Mesenchymal stem cell (in vitro differentiated cells and primary cell): ENCODE measurements around the gene CEP63.

Source experiments
- DNase-seq: peaks from one replicate; pipeline ENCODE4 v3.0.0-alpha.2; 2013
- H2AFZ ChIP-seq: one replicate; pipeline ENCODE4 v1.6.1; 2013; ENCODE audit warnings: low read depth, mild to moderate bottlenecking, control low read depth, inconsistent platforms, low read length, moderate library complexity
- H2AK5ac ChIP-seq: 2 replicates; pipeline ENCODE4 v1.6.1; 2013; ENCODE audit warnings: low read length, moderate library complexity, mild to moderate bottlenecking, inconsistent platforms; ENCODE audit not compliant: severe bottlenecking
- H2BK120ac ChIP-seq: one replicate; pipeline ENCODE4 v1.6.1; 2013; ENCODE audit warnings: low read depth, mild to moderate bottlenecking, inconsistent platforms, low read length, moderate library complexity
- H2BK12ac ChIP-seq, 2 experiments: one replicate each; pipeline ENCODE4 v1.6.1; 2013; ENCODE audit warnings: inconsistent platforms in 2 of 2, low read length in 2 of 2, mild to moderate bottlenecking in 2 of 2, moderate library complexity in 2 of 2, control low read depth in 1 of 2
- H2BK15ac ChIP-seq: one replicate; pipeline ENCODE4 v1.6.1; 2013; ENCODE audit warnings: mild to moderate bottlenecking, low read depth, inconsistent platforms; ENCODE audit not compliant: poor library complexity, severe bottlenecking
- H2BK5ac ChIP-seq: 2 replicates; pipeline ENCODE4 v1.6.1; 2013; ENCODE audit warnings: low read depth, mild to moderate bottlenecking, low read length, control low read depth, inconsistent platforms; ENCODE audit not compliant: poor library complexity, severe bottlenecking
- H3K14ac ChIP-seq, 2 experiments: one replicate each; pipeline ENCODE4 v1.6.1; 2013; ENCODE audit warnings: inconsistent platforms in 2 of 2, low read length in 2 of 2, control low read depth in 1 of 2, mild to moderate bottlenecking in 1 of 2, moderate library complexity in 1 of 2
- H3K18ac ChIP-seq, 2 experiments: one replicate each; pipeline ENCODE4 v1.6.1; 2013; ENCODE audit warnings: inconsistent platforms in 2 of 2, low read length in 2 of 2, control low read depth in 1 of 2, low read depth in 1 of 2, mild to moderate bottlenecking in 1 of 2
- H3K23ac ChIP-seq, 2 experiments: one replicate each; pipeline ENCODE4 v1.6.1; 2013; ENCODE audit warnings: inconsistent platforms in 2 of 2, low read length in 2 of 2, mild to moderate bottlenecking in 2 of 2, moderate library complexity in 2 of 2, control low read depth in 1 of 2
- H3K27ac ChIP-seq: 2 replicates; pipeline ENCODE4 v1.5.1; 2013; ENCODE audit warnings: mild to moderate bottlenecking, moderate library complexity, low read length, control low read depth, inconsistent platforms; ENCODE audit not compliant: poor library complexity, severe bottlenecking
- H3K27me3 ChIP-seq, 2 experiments: 2 replicates each; pipeline versions ENCODE4 v1.6.1 to v1.7.0; 2013; ENCODE audit warnings: low read length in 2 of 2, mild to moderate bottlenecking in 2 of 2, moderate library complexity in 2 of 2, control low read depth in 1 of 2, inconsistent platforms in 1 of 2; ENCODE audit not compliant: control insufficient read depth in 1 of 2, insufficient read depth in 1 of 2
- H3K36me3 ChIP-seq, 2 experiments: 2 replicates each; pipeline versions ENCODE4 v1.6.1 to v1.7.0; 2013; ENCODE audit warnings: low read length in 2 of 2, control low read depth in 1 of 2, inconsistent platforms in 1 of 2, low read depth in 1 of 2, mild to moderate bottlenecking in 1 of 2; ENCODE audit not compliant: insufficient read depth in 2 of 2, control insufficient read depth in 1 of 2
- H3K4ac ChIP-seq, 2 experiments: one replicate each; pipeline ENCODE4 v1.6.1; 2013; ENCODE audit warnings: inconsistent platforms in 2 of 2, low read length in 2 of 2, mild to moderate bottlenecking in 2 of 2, moderate library complexity in 2 of 2, control low read depth in 1 of 2, low read depth in 1 of 2
- H3K4me1 ChIP-seq: 2 replicates; pipeline ENCODE4 v1.6.1; 2013; ENCODE audit warnings: low read depth, low read length, control low read depth; ENCODE audit not compliant: control insufficient read depth, insufficient read depth
- H3K4me2 ChIP-seq: 2 replicates; pipeline ENCODE4 v1.6.1; 2013; ENCODE audit warnings: low read length, mild to moderate bottlenecking, inconsistent platforms; ENCODE audit not compliant: poor library complexity, severe bottlenecking
- H3K4me3 ChIP-seq, 2 experiments: 2 replicates each; pipeline versions ENCODE4 v1.5.1 to v1.7.0; 2013; ENCODE audit warnings: low read length in 2 of 2, mild to moderate bottlenecking in 2 of 2, control low read depth in 1 of 2, low read depth in 1 of 2; ENCODE audit not compliant: insufficient read depth in 1 of 2
- H3K79me1 ChIP-seq: replicated peaks from 2 replicates; pipeline ENCODE4 v1.6.1; 2013; ENCODE audit warnings: mild to moderate bottlenecking, control low read depth, low read length, inconsistent platforms; ENCODE audit not compliant: poor library complexity, severe bottlenecking
- H3K9ac ChIP-seq: 2 replicates; pipeline ENCODE4 v1.7.0; 2013; ENCODE audit warnings: mild to moderate bottlenecking, low read length, moderate library complexity
- H3K9me3 ChIP-seq: 2 replicates; pipeline ENCODE4 v1.7.0; 2013; ENCODE audit warnings: mild to moderate bottlenecking, low read length; ENCODE audit not compliant: control insufficient read depth
- H4K8ac ChIP-seq: one replicate; pipeline ENCODE4 v1.6.1; 2013; ENCODE audit warnings: inconsistent platforms, mild to moderate bottlenecking, low read length, moderate library complexity
- H4K91ac ChIP-seq: one replicate; pipeline ENCODE4 v1.6.1; 2013; ENCODE audit warnings: mild to moderate bottlenecking, low read length, inconsistent platforms
- WGBS: methylation state at CpG from one replicate; pipeline ENCODE4 v1.1.7; 2013; ENCODE audit warnings: mixed read lengths; 5-methylcytosine and 5-hydroxymethylcytosine counted together

CEP63 gene

DNA sequence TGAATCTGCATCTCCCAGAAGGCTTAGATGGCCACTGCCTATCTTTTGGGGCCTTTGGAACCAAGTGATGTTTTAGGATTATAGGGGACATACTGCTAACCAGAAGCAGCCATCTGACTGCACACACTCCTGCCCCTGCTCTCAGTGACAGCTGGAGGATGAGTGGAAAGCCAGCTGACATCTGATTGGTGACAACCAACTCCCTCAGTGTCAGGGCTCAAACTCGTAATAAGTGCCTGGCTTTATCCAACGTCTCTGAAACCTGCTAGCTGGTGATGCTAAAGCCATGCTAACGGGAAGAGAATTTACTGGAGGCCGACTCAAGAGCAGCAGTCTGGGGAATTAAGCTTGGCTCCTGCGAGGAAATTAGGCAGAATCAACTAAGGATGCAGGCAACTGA, 129.9 kb downstream of the CEP63 start:
- DNase-seq: no peak
- Histone ChIP-seq H3K14ac (no peak overlapping the region), H3K36me3 (peaks cover 0 to 9% of the 10 kb centered on the region in 2 experiments), H2BK15ac (no peak overlapping the region), H3K4ac (no peak overlapping the region), H2BK5ac (no peak overlapping the region), H2AK5ac (no peak overlapping the region), H3K23ac (peak overlapping the region in 1 of 2 experiments; percentile 66), H2AFZ (no peak overlapping the region), H4K8ac (no peak overlapping the region), H2BK12ac (no peak overlapping the region), H3K79me1 (no peaks in the 10 kb centered on the region), H3K9me3 (no peaks in the 10 kb centered on the region), H3K18ac (no peak overlapping the region), H2BK120ac (no peak overlapping the region), H3K4me2 (no peak overlapping the region), H3K27ac (no peak overlapping the region), H3K4me3 (no peak overlapping the region), H3K27me3 (peaks cover 0 to 4% of the 10 kb centered on the region in 2 experiments), H3K9ac (no peak overlapping the region), H4K91ac (no peak overlapping the region), H3K4me1 (no peaks in the 10 kb centered on the region)
- 76% methylated on average over 5 of the region's 5 CpGs for WGBS

DNA sequence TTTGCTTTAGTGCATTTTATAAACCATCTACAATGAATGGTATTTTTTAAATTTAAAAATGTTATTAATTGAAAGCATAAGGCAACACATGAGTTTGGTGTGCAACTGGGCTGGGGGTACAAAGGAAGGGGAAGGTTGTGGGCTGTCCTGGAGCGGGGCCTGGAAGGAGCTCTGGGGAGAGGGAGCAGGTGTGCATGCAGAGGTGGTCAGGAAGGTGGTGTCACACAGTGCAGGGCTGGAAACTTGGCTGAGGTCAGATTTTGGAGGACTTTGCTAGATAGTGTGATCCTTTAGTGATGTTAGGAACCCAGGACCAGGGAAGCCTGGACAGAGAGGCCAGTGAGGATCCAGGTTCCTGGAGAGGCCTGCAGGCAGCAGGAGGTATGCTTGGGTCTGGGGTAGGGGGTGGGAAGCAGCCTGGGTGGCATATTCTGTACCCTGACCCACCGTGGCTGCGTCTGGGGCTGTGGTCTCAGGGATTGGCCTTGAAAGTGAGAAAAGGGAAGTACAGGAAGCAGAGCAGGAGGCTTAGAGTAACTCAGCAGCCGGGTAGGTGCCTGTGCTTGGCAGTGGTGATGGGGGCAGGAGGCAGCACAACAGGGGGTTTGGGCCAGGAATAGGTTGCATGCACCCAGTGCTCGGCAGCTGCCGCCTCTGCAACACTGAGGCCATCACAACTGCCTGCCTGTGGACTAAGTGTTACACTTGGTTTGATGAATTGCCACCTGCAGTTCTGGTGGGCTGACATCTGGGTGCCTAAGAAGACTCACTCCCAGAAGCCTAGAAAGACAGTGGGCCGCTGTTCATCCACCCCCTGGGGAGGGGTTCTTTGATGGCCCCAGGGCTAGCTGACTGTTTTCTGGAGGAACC, 132.0 kb downstream of the CEP63 start:
- H4K8ac ChIP-seq: no peak overlapping the region
- no peak overlapping the region for H3K27ac ChIP-seq
- no peak overlapping the region for H3K9ac ChIP-seq
- H3K79me1 ChIP-seq: no peaks in the 10 kb centered on the region
- H3K4ac ChIP-seq: no peak overlapping the region
- H3K23ac ChIP-seq: no peak overlapping the region
- peaks cover 0 to 4% of the 10 kb centered on the region in 2 experiments for H3K27me3 ChIP-seq
- no peaks in the 10 kb centered on the region for H3K4me1 ChIP-seq
- H3K4me2 ChIP-seq: no peak overlapping the region
- no peak overlapping the region for H3K4me3 ChIP-seq
- no peak overlapping the region for H2BK5ac ChIP-seq
- no peak overlapping the region for H4K91ac ChIP-seq
- peaks cover 0 to 9% of the 10 kb centered on the region in 2 experiments for H3K36me3 ChIP-seq
- H3K14ac ChIP-seq: no peak overlapping the region
- no peak overlapping the region for H2BK120ac ChIP-seq
- no peak for DNase-seq
- H2AK5ac ChIP-seq: no peak overlapping the region
- 56% methylated on average over 7 of the region's 7 CpGs for WGBS
- no peaks in the 10 kb centered on the region for H3K9me3 ChIP-seq
- H2BK15ac ChIP-seq: no peak overlapping the region
- H2BK12ac ChIP-seq: no peak overlapping the region
- no peak overlapping the region for H3K18ac ChIP-seq
- H2AFZ ChIP-seq: no peak overlapping the region

DNA sequence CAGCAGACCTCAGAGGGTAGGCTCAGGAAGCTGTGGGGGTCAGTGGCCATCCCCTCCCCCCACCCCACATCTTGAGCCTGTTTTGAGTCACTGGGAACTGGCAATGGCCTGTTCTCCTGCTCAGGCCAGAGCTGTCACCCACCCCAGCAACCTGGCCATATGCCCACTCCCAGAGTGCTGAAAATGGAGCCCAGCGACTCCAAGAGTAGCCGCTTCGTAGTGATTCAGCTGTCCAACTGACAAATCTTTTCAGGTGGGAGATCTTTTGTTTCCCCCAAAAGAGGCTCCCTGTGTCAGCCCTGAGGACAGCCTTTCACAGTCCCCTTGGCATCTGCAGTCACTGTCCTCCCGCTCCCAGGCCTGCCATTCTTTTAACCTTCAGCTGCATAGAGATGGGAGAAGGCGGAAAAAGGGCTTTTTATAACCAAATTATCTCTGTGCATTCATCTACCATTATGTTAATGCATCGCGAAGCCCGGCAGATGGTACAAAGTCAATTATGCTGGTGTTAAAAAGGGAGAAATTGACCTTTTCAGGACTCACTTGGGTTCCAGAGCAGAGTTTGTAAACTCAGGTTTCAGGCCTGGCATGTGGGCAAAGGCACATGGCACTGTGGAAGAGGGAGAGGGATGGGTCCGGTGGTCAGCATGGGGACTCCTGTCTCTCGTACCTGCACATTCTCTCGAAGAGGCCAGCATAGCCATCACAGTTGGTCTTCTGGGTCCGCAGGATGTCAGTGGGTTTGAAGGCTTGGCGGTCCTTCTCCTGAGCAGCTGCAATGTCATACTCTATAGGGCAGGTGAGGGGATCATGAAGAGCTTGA, 132.8 kb downstream of the CEP63 start:
- DNase-seq: no peak
- Histone ChIP-seq H2AK5ac (no peak overlapping the region), H2AFZ (no peak overlapping the region), H3K36me3 (peaks cover 0 to 4% of the 10 kb centered on the region in 2 experiments), H3K9ac (no peak overlapping the region), H3K18ac (no peak overlapping the region), H4K91ac (no peak overlapping the region), H3K23ac (no peak overlapping the region), H3K27me3 (peaks cover 0 to 4% of the 10 kb centered on the region in 2 experiments), H2BK15ac (no peak overlapping the region), H4K8ac (no peak overlapping the region), H3K4me2 (no peak overlapping the region), H2BK120ac (no peak overlapping the region), H3K79me1 (no peaks in the 10 kb centered on the region), H2BK12ac (no peak overlapping the region), H3K4me3 (no peak overlapping the region), H3K4me1 (no peaks in the 10 kb centered on the region), H2BK5ac (no peak overlapping the region), H3K27ac (no peak overlapping the region), H3K14ac (no peak overlapping the region), H3K4ac (no peak overlapping the region), H3K9me3 (no peaks in the 10 kb centered on the region)
- WGBS: 92% methylated on average over 10 of the region's 13 CpGs

- Histone ChIP-seq H3K14ac (no peak overlapping the region), H3K27me3 (peaks cover 0 to 4% of the 10 kb centered on the region in 2 experiments), H4K91ac (no peak overlapping the region), H3K23ac (no peak overlapping the region), H3K4me3 (no peak overlapping the region), H3K18ac (no peak overlapping the region), H2BK15ac (no peak overlapping the region), H3K9ac (no peak overlapping the region), H2BK12ac (no peak overlapping the region), H2BK5ac (no peak overlapping the region), H4K8ac (no peak overlapping the region), H2BK120ac (no peak overlapping the region), H3K79me1 (no peaks in the 10 kb centered on the region), H3K9me3 (no peaks in the 10 kb centered on the region), H3K36me3 (peaks cover 0 to 4% of the 10 kb centered on the region in 2 experiments), H2AFZ (no peak overlapping the region), H3K27ac (no peak overlapping the region), H2AK5ac (no peak overlapping the region), H3K4me1 (no peaks in the 10 kb centered on the region), H3K4me2 (no peak overlapping the region), H3K4ac (no peak overlapping the region)
- WGBS: 90% methylated on average over 2 of the region's 2 CpGs
- DNase-seq: no peak
Observed at GRCh38 chr3:134619301-134619615, 133.4 kb downstream of the CEP63 start.
